Right kidney (tissue), 1 donor: Measurements from ENCODE around the gene HLA-DRB1.
"Not testable (repeated sequence)": the region's sequence is repeated elsewhere in the genome, so short reads cannot be mapped to it uniquely, and the experiment has no call there.

Experiments used
- DNase-seq: peaks from one replicate; pipeline ENCODE4 v3.0.0-alpha.2; 2016

Gene HLA-DRB1

DNA sequence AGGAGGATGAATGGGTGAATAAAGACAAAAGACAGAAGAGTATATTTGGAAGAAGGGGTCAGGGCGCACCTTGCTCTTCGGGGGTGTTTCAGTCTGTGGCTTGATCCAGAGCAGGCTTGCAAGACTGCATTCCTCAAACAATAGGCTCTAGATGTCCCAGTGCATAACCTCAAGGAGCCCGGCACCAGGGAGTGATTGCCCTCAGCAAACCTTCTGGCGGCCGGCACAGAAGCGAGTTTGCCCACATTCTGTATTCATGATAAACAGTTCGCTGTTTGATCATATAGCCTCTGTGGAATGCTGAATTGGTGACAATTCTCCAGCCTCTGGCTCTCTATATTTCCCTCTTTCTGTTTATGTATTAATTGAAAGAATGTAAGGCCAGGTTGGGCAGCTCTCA is 29.9 kb downstream of the HLA-DRB1 start:
- no peak for DNase-seq

DNA sequence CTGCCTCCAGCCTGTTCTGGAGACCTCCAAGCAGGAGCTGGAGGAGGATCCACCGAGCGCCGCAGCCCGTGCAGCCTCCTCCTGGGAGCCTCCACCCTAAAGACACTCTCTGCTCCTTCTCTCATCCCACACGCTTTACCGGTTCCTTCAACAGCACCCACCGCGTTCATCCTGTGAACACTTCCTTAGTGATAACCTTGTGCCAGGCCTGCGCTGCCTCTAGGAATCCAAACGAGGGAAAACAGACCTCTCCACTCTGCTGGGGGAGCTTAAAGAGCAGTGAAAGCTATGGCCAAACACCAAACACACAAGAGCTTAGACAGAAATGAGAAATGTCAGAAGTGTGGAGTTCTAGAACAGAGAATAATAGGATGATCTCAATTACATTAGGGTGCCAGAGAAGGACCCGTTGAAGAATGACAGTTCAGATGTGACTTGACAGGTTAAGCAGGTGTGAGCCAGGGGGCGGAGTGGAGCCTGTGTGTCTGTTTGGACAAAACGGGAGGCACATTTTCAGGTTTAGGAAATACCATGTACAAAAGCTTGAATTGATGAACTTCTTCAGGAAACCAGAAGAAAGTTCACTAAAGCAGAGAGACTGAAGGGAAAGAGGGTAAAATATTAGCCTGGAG is 31.1 kb downstream of the HLA-DRB1 start:
- DNase-seq: peak; percentile 2

DNA sequence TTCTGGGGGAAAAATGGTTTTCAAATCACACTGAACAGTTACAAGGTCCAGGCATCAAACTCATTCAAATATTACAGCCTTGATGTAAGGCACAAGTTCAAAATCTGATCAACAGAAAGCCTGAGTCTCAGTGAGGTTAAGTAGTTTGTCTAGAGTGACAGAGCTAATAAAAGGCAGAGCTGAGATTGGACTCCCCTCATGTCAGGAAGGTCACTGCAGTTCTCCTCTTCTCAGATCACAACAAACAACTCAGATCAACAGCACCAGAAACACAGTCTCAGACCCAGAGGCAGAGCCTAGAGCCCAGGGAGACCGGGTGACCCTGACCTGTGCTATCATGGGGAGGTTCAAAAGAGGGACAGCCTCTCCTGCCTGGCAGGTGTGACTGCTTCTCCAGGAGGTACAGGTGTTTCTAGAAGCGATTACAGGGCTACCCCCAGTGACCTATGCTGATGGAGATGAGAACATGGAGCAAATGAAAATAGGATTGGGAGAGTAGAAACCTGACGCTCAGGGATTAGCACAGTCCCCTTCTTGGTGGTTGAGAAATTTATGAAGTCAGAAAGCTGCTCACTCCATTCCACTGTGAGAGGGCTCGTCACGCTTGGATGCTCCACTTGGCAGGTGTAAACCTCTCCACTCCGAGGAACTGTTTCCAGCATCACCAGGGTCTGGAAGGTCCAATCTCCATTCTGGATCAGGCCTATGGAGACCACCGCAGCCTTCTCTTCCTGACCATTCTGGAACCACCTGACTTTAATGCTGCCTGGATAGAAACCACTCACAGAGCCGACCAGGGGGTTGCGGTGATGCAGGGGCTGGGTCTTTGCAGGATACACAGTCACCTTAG is 35.3 kb downstream of the HLA-DRB1 start:
- DNase-seq: peak; percentile 11

DNA sequence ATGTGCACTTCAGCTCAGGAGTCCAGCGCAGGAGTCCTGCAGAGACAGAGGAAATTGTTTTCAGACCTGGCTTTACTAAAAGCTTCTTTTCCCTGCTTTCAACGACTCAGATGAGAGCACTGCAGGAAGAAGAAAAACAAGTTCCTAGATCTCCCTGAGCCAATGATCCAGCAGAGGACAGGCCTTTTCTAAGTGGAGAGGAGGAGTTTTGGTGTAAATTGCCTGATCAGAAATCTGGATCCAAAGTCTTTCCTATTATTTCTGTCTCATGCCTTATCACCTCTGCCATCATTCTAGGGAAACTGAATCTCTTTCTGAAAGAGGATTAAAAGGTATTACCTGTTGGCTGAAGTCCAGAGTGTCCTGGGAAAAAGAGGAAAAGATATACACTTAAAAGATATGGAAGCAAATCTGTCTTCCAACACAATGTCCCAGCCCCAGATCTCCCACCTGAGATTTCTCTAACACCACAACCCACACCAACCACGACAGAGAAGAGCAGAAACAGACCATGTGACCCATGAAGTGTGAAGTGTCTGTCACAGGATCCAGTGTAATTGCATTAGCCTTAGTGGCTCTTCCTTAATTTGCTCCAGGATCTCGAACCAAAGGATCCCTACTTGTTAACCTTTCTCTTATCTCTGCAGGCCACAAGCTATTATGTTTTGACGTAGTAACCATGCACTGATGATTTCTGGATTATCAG is 36.5 kb downstream of the HLA-DRB1 start:
- DNase-seq: no peak

DNA sequence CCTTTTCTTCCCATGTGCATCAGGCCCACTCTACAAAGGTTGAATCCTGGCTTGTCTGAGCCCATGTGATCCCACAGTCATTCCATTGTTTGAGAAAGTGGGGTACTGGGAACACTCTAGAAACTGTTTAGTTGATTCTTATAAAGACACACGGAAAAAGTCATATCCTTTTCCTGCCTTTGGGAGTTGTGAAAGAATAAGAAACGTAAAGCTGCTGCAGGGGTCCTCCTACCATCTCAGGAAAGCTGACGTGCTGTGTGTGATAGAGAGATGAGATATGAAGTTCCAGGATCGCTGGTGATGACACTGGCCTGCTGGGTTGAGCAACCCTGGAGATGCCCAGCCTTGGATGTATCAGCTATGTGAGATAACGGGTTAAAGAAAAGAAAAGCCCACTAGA is 38.2 kb downstream of the HLA-DRB1 start:
- DNase-seq: no peak

DNA sequence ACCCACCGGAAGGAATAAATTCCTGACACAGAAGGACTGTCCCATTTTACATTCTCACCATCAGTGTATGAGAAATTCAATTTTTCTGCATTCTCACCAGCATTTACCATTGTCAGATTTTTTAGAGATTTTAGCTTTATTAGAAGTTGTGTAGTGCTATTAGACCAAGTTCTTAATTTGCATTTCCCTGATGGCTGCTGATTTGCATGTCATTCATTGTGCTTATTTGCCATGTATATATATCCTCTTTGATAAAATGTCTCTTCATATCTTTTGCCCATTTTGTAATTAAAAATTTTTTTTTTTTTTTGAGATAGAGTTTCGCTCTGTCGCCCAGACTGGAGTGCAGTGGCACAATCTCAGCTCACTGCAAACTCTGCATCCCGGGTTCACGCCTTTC is 49.8 kb downstream of the HLA-DRB1 start:
- no peak for DNase-seq

DNA sequence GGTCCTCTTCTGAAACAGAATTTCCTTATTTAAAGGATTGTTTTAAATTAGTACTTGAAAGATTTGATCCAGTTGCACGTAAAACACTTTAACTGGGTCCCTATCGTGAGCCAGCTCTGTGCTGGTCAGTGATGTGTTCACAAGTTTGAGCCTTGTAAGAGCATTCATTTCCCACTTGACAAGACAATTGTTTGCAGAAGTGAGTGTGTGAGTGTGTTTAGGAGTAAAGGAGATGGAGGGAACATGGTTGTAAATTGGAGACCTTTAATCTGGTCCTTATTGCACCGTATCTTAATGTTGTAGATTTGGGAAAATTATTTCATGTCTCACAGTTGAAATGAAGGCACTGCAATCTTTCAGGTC is 59.2 kb downstream of the HLA-DRB1 start:
- DNase-seq: not testable (repeated sequence)

DNA sequence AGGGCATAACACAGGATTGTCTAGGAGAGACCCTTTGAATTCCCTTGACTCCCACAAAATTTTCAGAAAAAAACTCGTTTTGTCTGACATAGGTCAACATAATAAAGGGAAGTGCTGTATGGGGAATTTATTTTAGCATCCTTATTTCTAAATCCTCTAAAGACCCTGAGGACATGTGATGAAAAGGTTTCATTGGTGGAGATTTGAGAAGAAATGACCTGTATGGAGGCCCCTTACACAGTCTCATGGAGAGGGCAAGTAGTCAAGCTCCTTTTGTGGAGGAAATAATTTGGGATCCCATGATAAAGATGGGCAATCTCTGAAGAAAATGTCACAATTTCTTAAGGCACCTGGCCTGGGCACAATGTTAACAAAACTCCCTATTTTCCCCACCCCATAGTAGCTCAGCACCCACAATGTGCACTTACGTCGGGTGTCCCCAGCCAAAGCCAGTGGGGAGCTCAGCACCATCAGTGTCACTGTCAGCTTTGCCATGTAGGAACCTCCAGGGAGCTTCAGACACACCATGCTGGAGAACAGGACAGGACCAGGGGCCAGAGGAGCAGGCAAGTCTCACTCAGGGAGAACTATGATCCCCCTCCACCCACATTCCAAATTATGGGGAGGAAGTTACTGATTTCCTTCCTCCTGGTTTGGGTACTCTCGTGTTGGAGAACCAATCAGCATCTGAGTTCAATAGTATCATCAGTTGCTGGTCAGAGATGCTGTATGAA is 59.8 kb downstream of the HLA-DRB1 start, which contains the start of gene HLA-DRB5:
TSS of gene HLA-DRB5 (minus strand) at position 591 of the 734 bp plus-strand sequence. CDS start at position 528, 63 bp downstream.
- peak; percentile 4 for DNase-seq
